Panc1 (cell line): ENCODE results near the gene SNX1. TPM values are rescaled to one million over a fixed set of nuclear protein-coding genes. Genes with fewer than 3 reads are reported as not detected.

ENCODE experiments used
- ATAC-seq: fragments of 200-7000 bp; cut with Tn5 transposase; 2 replicates; pipeline ENCODE4 v1.9.1; 2020; ENCODE audit warnings: mild to moderate bottlenecking, moderate library complexity
- BruUV-seq: library from RNA; stranded (reverse); fragments of 400-500 nt; replicated peaks from 2 replicates; lab custom pipeline; 2021; lab: Mats Ljungman, UMichigan
- CTCF ChIA-PET: fragments of 300-600 bp; sonication (Branson Sonifier 250); formaldehyde crosslinking; loops from one replicate; lab custom pipeline; 2022; ENCODE audit warnings: antibody characterized with exemption; lab: Charles Lee
- POLR2A ChIA-PET: fragments of 300-600 bp; sonication (Branson Sonifier 250); formaldehyde crosslinking; loops from one replicate; lab custom pipeline; 2022; ENCODE audit warnings: antibody characterized with exemption; lab: Charles Lee
- DNase-seq: peaks from one replicate; pipeline ENCODE4 v3.0.0-alpha.2; 2010; ENCODE audit warnings: low read depth, low spot score
- H3K27ac ChIP-seq: 2 replicates; pipeline ENCODE4 v1.5.1; 2011; ENCODE audit warnings: mild to moderate bottlenecking, low read length, inconsistent platforms
- H3K27me3 ChIP-seq: fragments of 200-500 bp; sonication (Bioruptor generic); 2 replicates; pipeline ENCODE4 v1.6.0; 2014; ENCODE audit warnings: low read length, inconsistent platforms; ENCODE audit not compliant: control insufficient read depth, insufficient read depth
- H3K36me3 ChIP-seq: fragments of 200-500 bp; sonication (Bioruptor generic); 2 replicates; pipeline ENCODE4 v1.5.1; 2014; ENCODE audit warnings: inconsistent platforms, mild to moderate bottlenecking, low read length, moderate library complexity; ENCODE audit not compliant: control insufficient read depth, insufficient read depth
- H3K4me1 ChIP-seq: 2 replicates; pipeline ENCODE4 v1.5.1; 2011; ENCODE audit warnings: inconsistent platforms, mild to moderate bottlenecking, low read length, moderate library complexity; ENCODE audit not compliant: control insufficient read depth, insufficient read depth
- H3K4me3 ChIP-seq, 2 experiments: 2 replicates each; pipeline ENCODE4 v1.5.1; 2011 to 2012; ENCODE audit warnings: low read depth in 2 of 2, low read length in 2 of 2, mild to moderate bottlenecking in 2 of 2, inconsistent platforms in 1 of 2, moderate library complexity in 1 of 2
- H3K9me3 ChIP-seq: fragments of 200-500 bp; sonication (Bioruptor generic); 2 replicates; pipeline ENCODE4 v1.5.1; 2014; ENCODE audit warnings: low read depth, mild to moderate bottlenecking, inconsistent platforms, low read length, moderate library complexity; ENCODE audit not compliant: control insufficient read depth, insufficient read depth
- CTCF ChIP-seq: fragments of 450-650 bp; IDR thresholded peaks from 2 replicates; pipeline ENCODE4 v1.5.1; 2017; ENCODE audit warnings: mild to moderate bottlenecking
- POLR2AphosphoS5 ChIP-seq: IDR thresholded peaks from 2 replicates; pipeline ENCODE4 v1.6.1; 2012; ENCODE audit warnings: mild to moderate bottlenecking, low read depth, low read length, moderate library complexity
- REST ChIP-seq, 2 experiments: IDR thresholded peaks; 2 replicates each; pipeline ENCODE4 v1.6.1; 2011 to 2012; ENCODE audit warnings: low read depth in 2 of 2, control low read depth in 1 of 2, low read length in 1 of 2, mild to moderate bottlenecking in 1 of 2, moderate library complexity in 1 of 2; ENCODE audit not compliant: insufficient read depth in 1 of 2
- SIN3A ChIP-seq: IDR thresholded peaks from 2 replicates; pipeline ENCODE4 v1.6.1; 2012; ENCODE audit warnings: low read depth, mild to moderate bottlenecking, low read length, moderate library complexity, borderline replicate concordance; ENCODE audit not compliant: insufficient read depth
- TCF7L2 ChIP-seq: IDR thresholded peaks from 2 replicates; pipeline ENCODE4 v1.6.1; 2011; ENCODE audit warnings: mild to moderate bottlenecking, low read depth, low read length, inconsistent platforms
- in situ Hi-C: cut with HindIII; loops from 2 replicates; pipeline ENCODE4 v1.10.0; 2016; ENCODE audit warnings: low sequenced_read_pairs, low pct_unique_long_range_greater_than_20kb
- intact Hi-C: fragments of 100-400 bp; cut with micrococcal nuclease; formaldehyde crosslinking; loops from one replicate; pipeline ENCODE4 v1.10.0; 2022; ENCODE audit not compliant: unreplicated experiment
- total RNA-seq: library from RNA; stranded (reverse); gene quantifications from one replicate; pipeline ENCODE4 v1.2.1, GENCODE V29; 2021; ENCODE audit not compliant: unreplicated experiment

Gene SNX1
- total RNA-seq, 1 experiment from 2014 or later = 96.2 TPM

GRCh38 chr15:64141798-64142512 lies 46.2 kb downstream of the SNX1 start:
- in situ Hi-C loops = no loop called here
- CTCF ChIA-PET = no interaction called here
- Histone ChIP-seq H3K9me3 (no peaks in the 10 kb centered on the region), H3K4me3 (no peak overlapping the region), H3K36me3 (peaks cover 16% of the 10 kb centered on the region), H3K4me1 (no peaks in the 10 kb centered on the region), H3K27ac (no peak overlapping the region), H3K27me3 (no peaks in the 10 kb centered on the region)
- DNase-seq (no peak), ATAC-seq (no peak)
- no TSS peak for BruUV-seq
- intact Hi-C loops = no loop called here
- POLR2A ChIA-PET = no interaction called here
- TF ChIP-seq CTCF (no peak), SIN3A (no peak), REST (IDR thresholded peaks at IDR 0.05; ENCODE audit: insufficient read depth in 1 of 2, low read depth in 2 of 2, low read length in 1 of 2) (no peak), POLR2AphosphoS5 (no peak), TCF7L2 (no peak)

- no peak overlapping the region for H3K27ac ChIP-seq
- intact Hi-C loops = no loop called here
- in situ Hi-C loops = no loop called here
- H3K9me3 ChIP-seq = no peaks in the 10 kb centered on the region
- no peaks in the 10 kb centered on the region for H3K4me1 ChIP-seq
- peaks cover 10% of the 10 kb centered on the region for H3K36me3 ChIP-seq
- BruUV-seq = no TSS peak
- no peak overlapping the region for H3K4me3 ChIP-seq
- CTCF ChIA-PET = no interaction called here
- TF ChIP-seq CTCF (no peak), POLR2AphosphoS5 (no peak), SIN3A (no peak), TCF7L2 (no peak), REST (IDR thresholded peaks at IDR 0.05; ENCODE audit: insufficient read depth in 1 of 2, low read depth in 2 of 2, low read length in 1 of 2) (no peak)
- DNase-seq (no peak), ATAC-seq (no peak; the same call in 1 of the 2 replicates)
- POLR2A ChIA-PET = interaction anchor here (0.6 kb wide), 1 partner anchor 137 kb away, joined by 5 read pairs; no protein-coding TSS in a partner anchor
- no peaks in the 10 kb centered on the region for H3K27me3 ChIP-seq
Observed at GRCh38 chr15:64143276-64143675, 47.5 kb downstream of the SNX1 start.
